Measurements from ENCODE around the gene FLRT1.

The FLRT1 gene

GRCh38 chr11:64035576-64035975 lies at the start of gene FLRT1:
FLRT1 (plus strand) TSS chr11:64035931; CDS start chr11:64116268, 80,337 bp downstream.
- FAIRE-seq (no peak), DNase-seq (ENCODE audit: extremely low spot score, insufficient read length, low read depth) (no peak)

GRCh38 chr11:63986156-63986931 lies 49.4 kb upstream of the FLRT1 start, which contains the start of gene OTUB1:
OTUB1 (plus strand) TSS chr11:63986438; CDS start chr11:63986457, 19 bp downstream.
- DNase-seq (ENCODE audit: extremely low spot score, insufficient read length, low read depth): peak; percentile 90
- FAIRE-seq: peak; percentile 85

- no peak for DNase-seq (ENCODE audit: extremely low spot score, insufficient read length, low read depth)
- no peak for FAIRE-seq
These were observed 48.7 kb upstream of the FLRT1 start for GRCh38 chr11:63986932-63987513.

GRCh38 chr11:63991558-63991957 lies 44.2 kb upstream of the FLRT1 start:
- FAIRE-seq: no peak

GRCh38 chr11:63993100-63993499 lies 42.6 kb upstream of the FLRT1 start:
- FAIRE-seq: no peak
- DNase-seq (ENCODE audit: extremely low spot score, insufficient read length, low read depth): no peak

More at GRCh38 chr11:63991558-63991957, 44.2 kb upstream of the FLRT1 start:
- DNase-seq (ENCODE audit: extremely low spot score, insufficient read length, low read depth): no peak

GRCh38 chr11:63993993-63994392 lies 41.7 kb upstream of the FLRT1 start:
- no peak for FAIRE-seq

GRCh38 chr11:63996512-63996911 lies 39.2 kb upstream of the FLRT1 start:
- FAIRE-seq (no peak), DNase-seq (ENCODE audit: extremely low spot score, insufficient read length, low read depth) (no peak)

More at GRCh38 chr11:63993993-63994392, 41.7 kb upstream of the FLRT1 start:
- no peak for DNase-seq (ENCODE audit: extremely low spot score, insufficient read length, low read depth)

GRCh38 chr11:63997104-63997700 lies 38.5 kb upstream of the FLRT1 start:
- no peak for DNase-seq (ENCODE audit: extremely low spot score, insufficient read length, low read depth)
- FAIRE-seq: no peak

- FAIRE-seq: no peak
- no peak for DNase-seq (ENCODE audit: extremely low spot score, insufficient read length, low read depth)
These were observed 37.9 kb upstream of the FLRT1 start for GRCh38 chr11:63997801-63998337.

- no peak for DNase-seq (ENCODE audit: extremely low spot score, insufficient read length, low read depth)
These were observed 37.0 kb upstream of the FLRT1 start for GRCh38 chr11:63998558-63999348.

GRCh38 chr11:63999349-64000025 lies 36.2 kb upstream of the FLRT1 start:
- no peak for DNase-seq (ENCODE audit: extremely low spot score, insufficient read length, low read depth)
- FAIRE-seq: no peak

More at GRCh38 chr11:63998558-63999348, 37.0 kb upstream of the FLRT1 start:
- FAIRE-seq: no peak

GRCh38 chr11:64000026-64000739 lies 35.5 kb upstream of the FLRT1 start:
- FAIRE-seq (no peak), DNase-seq (ENCODE audit: extremely low spot score, insufficient read length, low read depth) (peak; percentile 80)

GRCh38 chr11:64000740-64001483 lies 34.8 kb upstream of the FLRT1 start:
- no peak for FAIRE-seq

GRCh38 chr11:64001484-64002420 lies 34.0 kb upstream of the FLRT1 start:
- no peak for FAIRE-seq
- no peak for DNase-seq (ENCODE audit: extremely low spot score, insufficient read length, low read depth)

More at GRCh38 chr11:64000740-64001483, 34.8 kb upstream of the FLRT1 start:
- no peak for DNase-seq (ENCODE audit: extremely low spot score, insufficient read length, low read depth)

- no peak for FAIRE-seq
- DNase-seq (ENCODE audit: extremely low spot score, insufficient read length, low read depth): no peak
These were observed 31.7 kb upstream of the FLRT1 start for GRCh38 chr11:64003807-64004589.

GRCh38 chr11:64004590-64004984 lies 31.1 kb upstream of the FLRT1 start:
- FAIRE-seq: no peak
- no peak for DNase-seq (ENCODE audit: extremely low spot score, insufficient read length, low read depth)

Data from GM18507 (cell line).